HG02943 (cell line): ENCODE measurements around the gene TSPEAR.
"Not testable (repeated sequence)": the region's sequence is repeated elsewhere in the genome, so short reads cannot be mapped to it uniquely, and the experiment has no call there.

Experiments
- ATAC-seq: cut with Tn5 transposase; IDR thresholded peaks from one replicate; pipeline ENCODE4 v1.9.1; 2021; ENCODE audit warnings: mild to moderate bottlenecking, low read depth, moderate library complexity; ENCODE audit not compliant: unreplicated experiment

Gene TSPEAR

DNA sequence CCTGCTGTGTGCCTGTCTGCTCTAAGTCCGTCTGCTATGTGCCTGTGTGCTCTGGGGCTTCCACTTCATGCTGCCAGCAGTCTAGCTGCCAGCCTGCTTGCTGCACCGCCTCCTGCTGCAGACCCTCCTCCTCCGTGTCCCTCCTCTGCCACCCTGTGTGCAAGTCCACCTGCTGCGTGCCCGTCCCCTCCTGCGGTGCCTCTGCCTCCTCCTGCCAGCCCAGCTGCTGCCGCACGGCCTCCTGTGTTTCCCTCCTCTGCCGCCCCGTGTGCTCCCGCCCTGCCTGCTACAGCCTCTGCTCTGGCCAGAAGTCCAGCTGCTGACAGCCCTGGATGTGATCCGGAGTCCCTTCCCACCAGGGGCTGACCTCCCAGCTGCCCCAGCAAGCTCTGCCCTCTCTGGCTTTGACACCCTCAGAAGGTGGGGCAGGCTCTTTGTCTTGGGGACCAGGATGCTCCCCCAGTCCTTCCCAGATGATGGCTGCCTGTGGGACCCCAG lies 73.5 kb downstream of the TSPEAR start:
- ATAC-seq: not testable (repeated sequence)

DNA sequence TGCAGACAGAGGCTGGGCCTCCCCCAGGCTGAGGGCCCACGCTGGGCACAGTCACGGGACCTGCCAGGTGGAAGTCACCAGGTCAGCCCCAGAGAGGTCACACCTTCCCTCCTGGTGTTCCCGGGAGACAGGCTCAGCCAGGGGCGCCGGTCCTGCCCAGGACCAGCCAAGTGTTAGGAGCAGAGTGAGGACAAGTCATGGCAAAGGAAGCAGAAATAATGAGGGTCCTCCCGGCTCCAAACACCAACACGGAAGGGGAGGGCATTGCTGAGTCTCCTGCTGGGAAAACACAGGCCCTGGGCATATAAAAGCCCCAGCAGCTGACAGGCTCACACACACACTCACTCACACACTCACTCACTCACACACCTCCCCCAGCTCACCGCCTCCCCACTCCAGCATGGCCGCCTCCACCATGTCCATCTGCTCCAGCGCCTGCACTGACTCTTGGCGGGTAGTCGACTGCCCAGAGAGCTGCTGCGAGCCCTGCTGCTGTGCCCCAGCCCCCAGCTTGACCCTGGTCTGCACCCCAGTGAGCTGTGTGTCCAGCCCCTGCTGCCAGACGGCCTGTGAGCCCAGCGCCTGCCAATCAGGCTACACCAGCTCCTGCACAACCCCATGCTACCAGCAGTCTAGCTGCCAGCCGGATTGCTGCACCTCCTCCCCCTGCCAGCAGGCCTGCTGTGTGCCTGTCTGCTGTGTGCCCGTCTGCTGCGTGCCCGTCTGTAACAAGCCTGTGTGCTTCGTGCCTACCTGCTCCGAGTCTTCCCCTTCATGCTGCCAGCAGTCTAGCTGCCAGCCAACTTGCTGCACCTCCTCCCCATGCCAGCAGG lies 74.1 kb downstream of the TSPEAR start, which contains the start of gene KRTAP10-10:
TSS of gene KRTAP10-10 (plus strand) at position 339 of the 833 bp plus-strand sequence. CDS start at position 401, 62 bp downstream.
- no peak for ATAC-seq

GRCh38 chr21:44636209-44637017 lies 75.0 kb downstream of the TSPEAR start:
- ATAC-seq: no peak

- ATAC-seq: no peak
Measured at GRCh38 chr21:44632067-44632466, 79.3 kb downstream of the TSPEAR start.

DNA sequence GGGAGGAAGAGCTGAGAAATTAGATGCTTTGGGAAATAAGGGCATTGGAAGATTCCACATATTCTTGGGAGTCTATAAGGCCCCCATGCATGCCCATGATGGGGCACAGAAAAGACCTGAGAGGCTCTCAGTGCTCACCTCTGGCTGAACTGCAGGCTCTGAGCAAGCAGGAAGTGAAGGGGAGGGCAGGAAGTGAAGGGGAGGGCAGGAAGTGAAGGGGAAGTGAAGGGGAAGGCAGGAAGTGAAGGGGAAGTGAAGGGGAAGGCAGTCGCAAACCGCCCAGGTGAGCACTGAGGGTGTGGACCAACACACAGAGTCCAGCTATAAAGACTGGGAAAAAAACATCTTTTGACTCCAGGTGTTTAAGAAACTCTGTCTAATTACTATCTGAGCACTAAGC lies 80.9 kb downstream of the TSPEAR start:
- no peak for ATAC-seq

GRCh38 chr21:44628707-44629391 lies 82.5 kb downstream of the TSPEAR start:
- no peak for ATAC-seq

DNA sequence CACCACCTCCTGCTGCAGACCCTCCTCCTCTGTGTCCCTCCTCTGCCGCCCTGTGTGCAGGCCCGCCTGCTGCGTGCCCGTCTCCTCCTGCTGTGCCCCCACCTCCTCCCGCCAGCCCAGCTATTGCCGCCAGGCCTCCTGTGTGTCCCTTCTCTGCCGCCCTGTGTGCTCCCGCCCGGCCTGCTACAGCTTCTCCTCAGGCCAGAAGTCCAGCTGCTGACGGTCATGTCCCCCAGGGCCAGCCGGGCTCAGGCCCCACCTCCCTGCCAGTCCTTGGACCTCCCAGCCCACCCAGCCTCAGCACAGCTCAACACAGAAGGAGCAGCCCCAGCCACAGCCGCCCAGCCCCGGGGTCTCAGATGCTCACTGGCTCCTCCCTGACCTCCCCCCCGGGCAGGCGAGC lies 83.5 kb downstream of the TSPEAR start:
- ATAC-seq: not testable (repeated sequence)

GRCh38 chr21:44627181-44627822 lies 84.1 kb downstream of the TSPEAR start:
- ATAC-seq: not testable (repeated sequence)

DNA sequence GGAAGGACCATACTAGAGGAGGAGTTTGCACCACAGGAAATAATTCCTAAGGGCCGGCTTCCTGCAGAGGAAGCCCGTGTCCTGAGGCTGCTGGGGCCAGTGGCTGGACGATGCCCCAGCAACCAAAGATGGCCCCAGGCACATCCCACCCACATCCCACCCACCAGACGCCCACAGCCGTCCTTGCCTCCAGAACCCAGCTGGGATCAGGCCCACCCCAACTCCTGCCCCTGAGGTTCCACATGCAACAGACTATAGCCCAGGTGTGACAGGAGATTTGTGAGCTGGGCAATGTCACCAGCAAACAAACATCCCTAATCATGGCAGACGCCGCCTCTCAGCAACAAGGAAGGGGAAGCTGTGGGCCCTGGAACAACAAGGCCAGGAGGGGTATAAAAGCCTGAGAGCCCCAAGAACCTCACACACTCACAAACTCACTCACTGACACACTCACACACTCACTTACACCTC lies 84.7 kb downstream of the TSPEAR start, which contains the start of gene KRTAP10-9:
TSS of gene KRTAP10-9 (plus strand) at position 421 of the 471 bp plus-strand sequence. CDS start 79 bp downstream, outside the sequence.
- ATAC-seq: no peak

DNA sequence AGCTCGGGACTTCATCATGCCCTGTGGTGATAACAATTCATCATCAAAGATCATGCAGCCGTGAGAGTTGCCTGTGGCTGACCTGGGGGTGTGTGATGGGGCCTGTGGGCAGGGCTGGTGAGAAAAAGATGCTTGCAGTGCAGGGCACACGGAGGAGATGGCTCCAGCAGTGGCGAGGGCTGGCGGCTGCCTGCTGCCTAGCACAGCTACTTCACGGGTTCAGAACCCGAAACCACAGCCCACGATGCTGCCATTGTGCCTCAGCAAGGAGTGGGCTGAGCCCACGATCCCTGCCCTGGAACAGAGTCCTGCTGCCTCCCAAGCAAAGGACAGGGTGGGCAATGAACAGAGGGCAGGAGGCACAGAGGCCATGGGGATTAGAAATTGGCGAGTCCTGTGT lies 85.1 kb downstream of the TSPEAR start:
- ATAC-seq: no peak

DNA sequence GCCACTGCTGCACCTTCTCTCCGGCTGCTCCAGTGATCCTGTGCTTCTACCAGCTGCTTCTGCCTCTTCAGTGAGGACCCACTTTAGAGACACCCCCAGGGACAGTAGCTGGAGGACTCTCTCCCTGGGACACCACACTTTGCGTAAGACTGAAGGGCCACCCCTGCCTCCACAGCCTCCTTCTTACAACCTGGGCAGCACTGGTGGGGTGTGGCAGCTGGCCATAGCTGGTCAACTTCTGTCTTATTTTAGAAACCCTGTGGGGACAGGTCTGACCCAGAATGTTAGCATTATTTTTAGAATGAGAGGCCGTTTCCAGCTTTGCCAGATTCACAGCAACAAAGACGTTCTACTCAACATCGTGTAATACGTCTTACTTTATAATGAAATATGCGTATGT lies 85.6 kb downstream of the TSPEAR start:
- no peak for ATAC-seq

DNA sequence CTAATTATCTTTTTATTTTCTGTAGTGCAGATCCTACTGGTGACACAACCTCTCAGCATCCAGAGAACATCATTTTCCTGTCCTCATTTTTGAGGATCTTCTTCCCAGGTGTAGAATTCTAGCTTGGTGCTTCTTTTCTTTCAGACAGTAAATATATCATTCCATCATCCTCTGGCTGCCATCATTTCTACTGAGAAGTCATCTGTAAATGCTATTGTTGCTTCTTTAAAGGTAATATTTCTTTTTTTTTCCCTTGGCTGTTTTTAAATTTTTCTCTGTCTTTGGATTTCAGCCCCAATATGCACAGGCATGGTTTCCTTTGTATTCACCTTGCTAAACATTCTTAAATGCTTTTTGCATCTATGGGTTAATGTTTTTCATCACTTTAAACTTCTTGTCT lies 87.8 kb downstream of the TSPEAR start:
- ATAC-seq: no peak

DNA sequence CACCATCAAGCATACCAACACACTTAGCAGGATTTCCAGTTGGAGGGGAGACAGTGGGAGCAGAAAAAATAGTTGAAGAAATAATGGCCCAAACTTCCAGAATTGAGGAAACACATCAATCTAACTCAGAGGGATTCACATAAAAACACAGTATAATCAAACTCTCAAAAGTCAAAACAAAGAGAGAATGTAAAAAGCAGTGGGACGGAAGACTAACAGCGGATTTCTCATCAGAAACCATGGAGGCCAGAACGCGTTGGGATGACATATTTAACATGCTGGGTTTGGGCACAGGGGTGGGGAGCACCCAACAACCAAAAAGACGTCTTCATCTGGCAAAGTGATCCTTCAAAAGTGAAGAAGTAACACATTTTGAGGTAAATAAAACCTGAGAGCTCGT lies 91.5 kb downstream of the TSPEAR start:
- ATAC-seq: no peak

DNA sequence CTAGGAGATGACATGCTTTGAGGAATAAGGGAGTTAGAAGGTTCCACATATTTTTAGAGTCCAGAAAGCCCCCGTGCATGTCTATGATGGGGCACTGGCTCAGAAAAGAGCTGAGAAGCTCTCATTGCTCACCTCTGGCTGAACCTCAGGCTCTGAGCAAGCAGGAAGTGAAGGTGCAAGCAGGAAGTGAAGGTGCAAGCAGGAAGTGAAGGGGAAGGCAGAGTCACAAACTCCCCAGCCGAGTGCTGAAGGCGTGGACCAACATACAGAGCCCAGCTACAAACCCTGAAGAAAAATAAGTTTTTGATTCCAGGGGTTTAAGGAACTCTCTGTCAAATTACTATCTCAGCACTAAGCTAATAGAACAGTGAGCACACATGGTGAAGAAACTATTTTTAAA lies 92.5 kb downstream of the TSPEAR start:
- no peak for ATAC-seq

- no peak for ATAC-seq
Measured at GRCh38 chr21:44618504-44618903, 92.9 kb downstream of the TSPEAR start.

DNA sequence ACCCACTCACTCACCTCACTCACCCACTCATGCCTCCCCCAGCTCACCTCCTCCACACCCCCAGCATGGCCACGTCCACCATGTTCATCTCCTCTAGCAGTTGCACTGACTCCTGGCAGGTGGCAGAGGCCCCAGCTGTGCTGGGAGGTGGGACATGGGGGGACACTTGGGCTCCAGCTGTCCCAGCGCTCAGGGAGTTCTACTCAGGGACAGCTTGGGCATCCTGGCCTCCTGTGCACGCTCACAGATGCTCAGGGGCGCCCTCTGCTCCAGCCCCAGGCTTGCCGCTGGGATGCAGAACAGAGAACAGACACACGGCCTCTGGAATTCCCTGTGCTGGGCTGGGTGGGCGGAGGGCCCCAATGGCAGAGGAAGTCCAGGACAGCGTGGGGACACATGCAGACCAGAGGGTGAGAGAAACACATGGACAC lies 94.3 kb downstream of the TSPEAR start:
- ATAC-seq: no peak

DNA sequence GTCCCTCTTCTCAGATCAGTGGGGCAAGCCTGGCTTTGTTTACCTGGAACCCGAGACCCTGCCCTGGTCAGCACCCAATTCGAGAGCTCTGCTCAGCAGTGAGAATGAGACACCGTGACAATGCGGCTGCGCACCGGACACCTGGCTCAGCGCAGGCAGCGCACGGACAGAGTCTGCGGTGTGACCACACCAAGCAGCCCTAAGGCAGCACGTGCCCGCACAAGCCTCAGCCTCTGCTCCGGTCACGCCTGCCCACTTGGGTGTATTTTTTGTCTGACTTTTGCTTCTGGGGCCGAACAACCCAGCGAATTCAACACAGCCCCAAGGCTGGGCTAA lies 94.8 kb downstream of the TSPEAR start:
- no peak for ATAC-seq

DNA sequence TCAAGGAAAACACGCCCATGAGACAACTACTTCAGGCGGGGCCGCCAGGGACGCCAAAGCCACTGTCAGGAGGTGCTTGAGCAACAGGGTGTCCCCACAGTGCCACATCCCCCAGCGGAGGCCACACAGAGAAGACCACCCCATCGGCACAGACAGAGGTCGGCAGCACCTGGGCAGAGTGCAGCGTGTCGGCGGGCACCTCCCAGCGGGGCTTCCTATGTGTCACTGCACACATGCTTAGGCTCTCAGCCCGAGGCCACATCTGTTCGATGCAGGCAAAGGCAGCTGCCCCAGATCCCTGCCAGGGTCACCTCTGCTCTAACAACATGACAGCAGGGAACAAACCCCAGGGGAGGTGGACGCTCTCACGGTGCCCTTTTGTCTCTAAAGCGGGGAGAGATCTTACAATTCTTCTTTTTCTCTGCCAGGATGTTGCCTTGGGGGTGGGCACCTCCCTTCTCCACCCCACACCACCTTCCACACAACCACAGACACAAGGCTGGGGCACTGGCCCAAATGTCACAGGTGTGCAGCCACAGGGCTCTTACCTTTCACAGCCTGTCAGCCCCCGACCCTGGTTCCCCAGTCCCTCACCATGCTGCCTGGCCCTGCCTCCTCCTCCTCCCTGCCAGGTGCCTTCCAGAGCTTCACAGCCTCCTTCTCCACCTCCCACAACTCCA lies 95.3 kb downstream of the TSPEAR start:
- ATAC-seq: no peak

DNA sequence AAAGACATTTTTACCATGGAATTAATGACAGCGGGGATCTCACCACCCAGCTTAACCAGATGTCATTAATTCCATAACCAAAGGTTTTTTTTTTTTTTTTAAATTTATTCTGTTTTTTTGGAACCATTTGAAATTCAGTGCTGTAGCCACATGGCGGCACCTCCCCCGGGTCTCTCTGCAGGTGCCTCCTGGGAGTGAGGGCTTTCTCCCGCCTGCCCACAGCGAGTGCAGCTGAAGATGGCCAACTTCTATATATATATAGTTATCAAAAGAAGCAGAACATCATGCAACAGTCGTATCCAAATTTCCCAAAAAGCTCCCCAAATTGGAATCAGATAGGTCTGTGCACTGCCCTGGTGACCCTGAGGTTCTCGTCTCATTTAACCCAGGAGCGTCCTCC lies 95.9 kb downstream of the TSPEAR start:
- no peak for ATAC-seq
